Measurements from ENCODE around the gene MYO9B.

Gene MYO9B

DNA sequence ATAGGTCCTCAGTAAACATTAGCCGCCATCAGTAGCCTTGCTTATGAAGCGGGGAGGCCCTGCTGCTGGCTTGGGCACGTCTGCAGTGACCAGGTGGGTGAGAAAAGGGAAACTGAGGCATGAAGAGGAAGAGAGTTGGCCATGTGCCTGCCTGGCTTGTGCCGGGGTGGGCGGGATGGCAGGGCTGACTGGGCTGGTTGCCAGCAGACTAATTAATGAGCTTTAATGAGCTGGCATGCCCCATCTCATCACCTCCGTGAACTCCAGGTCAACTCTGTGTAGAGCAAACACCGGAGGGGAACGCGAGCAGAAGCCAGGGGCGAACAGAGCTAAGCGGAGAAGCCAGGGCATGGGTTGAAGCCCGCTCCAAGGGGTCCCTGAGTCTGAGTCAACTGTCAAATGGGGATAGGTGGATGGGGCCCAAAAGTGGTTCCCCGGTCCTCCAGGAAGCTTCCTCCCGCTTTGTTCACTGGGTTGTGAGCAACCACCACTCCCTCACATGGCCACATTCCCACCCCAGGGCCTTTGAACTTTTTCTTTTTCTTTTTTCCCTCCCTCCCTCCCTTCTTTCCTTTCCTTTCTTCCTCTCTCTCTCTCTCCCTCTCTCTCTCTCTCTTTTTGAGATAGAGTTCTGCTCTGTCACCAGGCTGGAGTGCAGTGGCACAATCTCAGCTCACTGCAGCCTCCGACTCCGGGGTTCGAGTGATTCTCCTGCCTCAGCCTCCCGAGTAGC, 161.4 kb downstream of the MYO9B start:
- no peak overlapping the region for H3K4me3 ChIP-seq (ENCODE audit: low read depth, low read length)

DNA sequence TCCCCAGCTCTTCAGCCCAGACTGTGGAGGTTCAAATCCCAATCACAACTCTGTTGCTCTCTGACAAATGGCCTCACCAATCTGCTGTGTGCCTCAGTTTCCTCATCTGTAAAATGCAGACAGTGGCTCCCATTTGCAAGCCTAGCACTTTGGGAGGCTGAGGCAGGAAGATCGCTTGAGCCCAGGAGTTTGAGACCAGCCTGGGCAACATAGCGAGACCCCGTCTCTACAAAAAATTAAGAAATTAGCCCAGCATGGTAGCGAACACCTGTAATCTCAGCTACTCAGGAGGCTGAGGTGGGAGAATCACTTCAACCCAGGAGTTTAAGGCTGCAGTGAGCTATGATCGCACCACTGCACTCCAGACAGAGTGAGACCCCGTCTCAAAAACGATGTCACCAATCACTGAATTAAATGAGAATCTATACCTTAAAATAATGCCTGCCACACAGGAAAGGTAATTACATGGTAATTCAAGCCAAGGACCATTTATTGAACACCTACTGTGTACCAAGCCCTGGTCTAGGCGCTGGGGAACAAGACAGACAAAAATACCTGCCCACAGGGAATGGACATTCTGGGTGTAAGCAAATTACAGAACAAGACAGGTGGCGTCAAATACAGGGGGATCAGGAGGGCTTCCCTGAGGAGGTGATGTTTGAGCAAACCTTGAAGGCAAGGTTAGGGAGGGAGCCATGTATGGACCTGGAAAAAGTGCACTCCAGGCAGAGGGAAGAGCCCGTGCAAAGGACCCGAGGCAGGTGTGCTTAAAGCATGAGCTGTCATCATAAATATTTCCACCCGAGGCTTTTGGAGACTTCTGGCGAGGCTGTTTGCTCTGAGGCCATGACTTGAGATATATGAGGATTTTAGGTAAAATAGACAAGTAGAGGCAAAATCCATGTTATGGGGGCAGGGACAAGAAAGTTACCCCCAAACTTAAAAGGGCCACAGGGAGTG, 162.4 kb downstream of the MYO9B start:
- no peak overlapping the region for H3K4me3 ChIP-seq (ENCODE audit: low read depth, low read length)

DNA sequence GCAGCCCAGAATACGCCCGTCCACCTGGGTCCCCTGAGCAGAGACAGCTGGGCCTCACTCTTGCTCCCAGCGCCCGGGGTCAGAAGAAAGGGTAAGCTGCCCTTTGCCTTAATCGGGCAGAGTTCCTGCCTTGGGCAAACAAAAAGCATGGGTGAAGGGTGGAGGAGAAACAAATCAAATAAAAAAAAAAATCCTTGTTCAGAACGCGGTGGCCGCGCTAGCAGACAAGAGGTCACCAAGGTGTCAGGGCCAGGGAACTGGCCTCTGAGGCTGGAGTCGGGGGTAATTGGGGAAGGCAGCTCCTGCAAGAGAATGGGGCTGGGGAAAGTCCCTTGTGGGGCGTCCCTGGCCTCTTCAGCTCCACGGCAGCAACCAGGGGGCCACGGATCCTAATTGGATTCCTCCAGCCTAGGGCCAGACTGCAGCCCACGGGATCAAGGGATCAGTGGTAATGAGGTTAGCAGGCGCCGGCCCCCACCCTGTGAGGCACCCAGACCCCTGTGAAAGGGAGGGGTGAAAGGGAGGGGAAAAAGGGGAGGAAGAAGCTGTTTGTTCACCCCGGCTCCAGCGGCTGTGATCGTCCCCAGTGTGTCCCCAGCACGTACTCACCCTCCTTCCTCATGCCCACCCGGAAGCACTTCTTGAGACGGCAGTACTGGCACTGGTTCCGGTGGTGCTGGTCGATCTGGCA, 164.6 kb downstream of the MYO9B start:
- H3K4me3 ChIP-seq (ENCODE audit: low read depth, low read length), result no peak overlapping the region

DNA sequence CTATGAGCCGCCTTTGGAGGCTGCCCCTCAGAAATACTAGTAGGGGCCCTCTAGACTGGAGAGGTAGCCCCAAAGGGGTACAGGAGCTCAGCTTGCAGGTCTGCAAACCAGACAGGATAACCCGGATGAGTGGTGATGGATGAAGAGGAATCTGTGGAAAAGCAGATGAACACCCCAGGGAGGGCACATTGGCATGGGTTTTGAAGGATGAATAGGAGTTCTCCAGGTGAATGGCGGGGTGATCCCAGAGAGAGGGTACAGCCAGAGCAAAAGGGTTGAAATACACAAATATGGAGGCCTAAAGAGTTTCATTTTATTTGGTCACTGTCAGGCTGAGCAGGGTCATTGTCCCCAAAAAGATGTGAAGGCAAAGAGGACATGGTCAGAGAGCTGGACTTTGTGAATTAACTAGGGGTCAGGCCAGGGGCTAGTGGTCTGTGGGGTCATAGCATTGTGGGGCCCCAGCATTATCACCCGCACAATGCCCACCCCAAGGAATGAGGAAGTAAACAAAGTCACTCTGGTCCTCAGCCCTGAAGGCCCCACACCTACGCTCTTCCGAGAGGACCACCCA, 165.3 kb downstream of the MYO9B start:
- no peak overlapping the region for H3K4me3 ChIP-seq (ENCODE audit: low read depth, low read length)

DNA sequence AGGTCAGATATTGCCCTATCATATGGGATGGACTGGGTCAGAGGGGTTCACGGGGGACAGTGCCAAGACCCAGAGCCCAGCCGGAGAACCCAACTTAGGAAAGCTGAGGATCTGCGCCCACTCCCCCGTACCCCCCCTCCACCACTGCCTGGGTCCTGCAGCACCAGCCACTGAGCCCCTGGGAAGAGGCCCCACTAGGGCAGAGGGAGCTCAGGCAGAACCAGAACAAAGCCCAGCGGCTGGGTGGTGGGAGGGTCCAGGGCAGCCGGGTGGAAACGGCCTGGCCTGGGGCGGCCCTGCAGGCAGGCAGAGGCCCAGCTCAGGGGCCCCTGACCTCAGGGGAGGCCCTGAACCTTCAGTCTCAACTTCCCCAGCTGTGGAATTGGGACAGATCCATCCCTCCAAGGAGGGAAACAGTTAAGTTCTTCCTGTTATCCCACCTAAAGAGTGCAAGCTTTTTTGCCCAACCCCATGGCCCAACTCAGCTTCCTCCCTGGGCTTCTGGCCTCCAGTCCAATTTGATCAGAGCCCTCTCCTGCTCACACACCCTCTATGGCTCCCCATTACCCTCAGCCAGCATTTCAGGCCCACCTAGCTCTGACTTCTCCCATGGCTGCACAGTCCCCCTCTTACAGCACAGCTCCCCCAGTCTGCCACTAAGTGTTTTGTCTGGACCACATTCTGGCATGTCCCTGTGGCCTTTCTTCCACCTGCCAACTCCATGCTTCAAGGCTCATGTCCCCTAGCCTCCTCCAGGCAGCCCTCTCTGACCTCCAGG, 167.0 kb downstream of the MYO9B start:
- no peak overlapping the region for H3K4me3 ChIP-seq (ENCODE audit: low read depth, low read length)

DNA sequence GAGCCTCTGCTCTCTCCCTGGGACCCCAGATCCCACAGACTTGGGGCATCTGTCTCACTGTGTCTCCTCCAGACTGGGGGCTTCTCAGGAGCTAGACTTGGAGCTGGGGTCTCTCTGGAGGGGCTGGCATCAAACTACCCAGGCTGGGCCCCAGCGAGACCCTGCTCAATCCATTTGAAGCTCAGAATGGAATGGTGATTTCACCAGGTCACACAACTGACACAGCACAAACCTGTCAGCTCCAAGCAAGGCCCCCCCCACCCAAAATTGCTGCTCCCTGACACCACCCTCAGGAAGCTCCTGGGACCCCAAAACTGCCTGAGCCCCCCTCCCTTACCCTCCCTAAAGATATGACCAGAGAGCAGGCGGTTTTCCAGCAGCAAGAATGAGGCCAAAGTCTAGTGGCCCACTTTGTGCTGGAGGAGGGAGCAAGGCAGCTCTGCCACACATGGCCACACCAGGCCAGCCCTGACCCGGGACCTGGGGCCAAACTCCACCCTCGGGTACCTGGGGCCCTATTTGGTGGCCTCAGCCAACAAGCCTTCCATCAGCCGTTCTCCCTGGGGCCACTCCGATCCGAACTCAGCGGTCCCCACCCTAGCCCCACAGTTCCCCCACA, 167.7 kb downstream of the MYO9B start:
- peak overlapping the region; percentile 87 for H3K4me3 ChIP-seq (ENCODE audit: low read depth, low read length)

DNA sequence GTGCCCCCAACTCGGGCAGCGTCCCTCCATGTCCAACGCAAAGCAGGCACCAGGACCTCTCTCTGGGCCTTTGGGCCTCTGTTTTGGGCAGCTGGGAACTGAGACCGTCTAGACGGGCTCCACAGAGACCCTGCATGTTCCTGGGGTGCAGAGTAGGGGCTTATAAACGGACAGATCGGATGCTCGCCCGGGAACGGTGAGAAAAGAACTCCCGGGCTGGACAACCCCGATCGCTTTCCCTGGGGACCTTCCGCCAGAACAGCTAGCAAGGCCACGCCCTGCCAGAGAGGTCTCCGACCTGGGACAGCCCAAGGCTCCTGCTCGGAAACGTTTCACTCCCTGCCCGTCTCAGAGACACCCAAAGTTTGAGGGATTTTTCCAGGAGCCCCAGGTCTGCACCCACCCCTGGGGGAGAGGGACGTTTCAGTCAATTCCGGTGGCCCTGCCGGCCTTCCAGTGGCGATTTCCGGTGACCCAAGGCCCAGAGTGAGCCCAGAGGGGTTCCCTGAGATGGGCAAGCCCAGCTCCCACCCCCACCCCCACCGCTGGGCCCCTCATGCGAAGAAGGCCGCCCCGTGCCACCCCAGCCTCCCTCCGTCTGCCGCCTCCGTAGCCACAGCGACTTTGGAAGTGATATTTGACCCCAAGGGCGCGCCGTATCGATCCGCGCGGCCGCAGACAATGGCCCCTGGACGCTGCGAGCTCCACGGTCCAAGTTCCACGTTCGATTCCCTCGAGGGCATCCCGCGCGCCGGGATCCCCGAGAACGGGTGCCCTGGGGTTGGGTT, 168.4 kb downstream of the MYO9B start:
- peak overlapping the region; percentile 87 for H3K4me3 ChIP-seq (ENCODE audit: low read depth, low read length)

DNA sequence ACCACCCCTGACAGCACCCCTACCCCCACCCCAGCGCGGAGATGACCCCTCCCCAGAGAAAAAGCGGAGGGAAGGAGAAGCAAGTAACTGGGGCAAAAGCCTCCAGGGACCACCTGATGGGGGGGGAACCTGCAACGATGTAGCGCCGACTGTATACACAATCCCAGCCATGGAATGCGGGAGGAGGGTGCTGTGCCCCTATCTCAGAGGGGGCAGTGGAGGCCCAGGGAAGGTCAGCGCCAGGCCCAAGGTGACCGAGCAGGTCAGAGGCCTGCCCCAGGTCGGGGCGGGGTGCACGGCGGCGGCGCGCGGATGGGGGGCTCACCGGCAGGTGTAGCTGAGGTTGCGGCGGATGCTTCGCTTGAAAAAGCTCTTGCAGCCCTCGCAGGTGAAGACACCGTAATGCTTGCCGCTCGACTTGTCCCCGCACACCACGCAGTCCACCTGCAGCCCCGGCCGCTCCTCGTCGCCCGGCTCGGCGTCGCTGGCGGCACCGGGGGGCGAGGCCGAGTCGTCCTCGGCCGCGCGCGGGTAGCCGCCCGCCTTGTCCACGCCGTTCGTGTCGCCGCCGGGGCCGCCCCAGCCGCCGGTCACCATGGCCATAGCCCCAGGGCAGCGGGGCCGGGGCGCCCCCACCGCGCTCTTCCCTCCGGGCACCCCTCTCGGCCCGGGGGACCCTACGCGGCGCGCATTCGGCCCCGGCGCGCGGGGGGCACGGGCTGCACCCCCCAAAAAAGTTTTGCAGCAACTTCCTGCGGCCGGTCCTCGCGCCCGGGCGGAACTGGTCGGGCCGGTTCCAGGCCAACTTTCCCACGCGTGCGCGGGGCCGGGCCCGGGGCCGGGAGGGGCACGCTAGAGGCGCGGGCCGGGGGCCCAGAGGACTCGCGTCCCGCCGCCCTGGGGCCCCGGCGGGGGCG, 169.3 kb downstream of the MYO9B start:
- peak overlapping the region; percentile 87 for H3K4me3 ChIP-seq (ENCODE audit: low read depth, low read length)

DNA sequence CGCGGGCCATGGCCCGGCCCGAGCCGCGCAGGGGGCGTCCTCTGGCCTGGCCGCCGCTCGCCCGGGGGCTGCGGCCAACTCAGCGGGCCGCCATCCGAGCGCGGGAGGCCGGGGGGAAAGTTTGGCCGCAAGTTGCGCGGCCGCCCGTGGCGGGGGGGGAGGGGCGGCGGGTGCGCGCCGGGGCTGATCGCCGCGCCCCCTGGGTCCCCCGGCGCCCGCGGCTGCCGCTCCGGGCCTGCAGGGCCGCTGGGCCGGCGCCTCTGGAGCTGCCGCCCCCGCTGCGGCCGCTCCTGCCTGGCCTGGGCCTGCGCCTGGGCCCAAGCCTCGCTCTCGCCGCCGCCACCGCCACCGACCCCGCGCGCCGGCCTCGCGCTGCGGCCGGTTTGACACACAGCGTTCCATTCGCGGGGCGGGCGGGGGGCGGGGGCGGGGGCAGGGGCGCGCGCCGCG, 170.0 kb downstream of the MYO9B start, which contains the start of gene NR2F6:
Gene NR2F6 (minus strand): TSS at position 385 of the 450 bp plus-strand sequence. CDS start 699 bp downstream, outside the sequence.
- peak within 1 kb of the TSS; percentile 87 for H3K4me3 ChIP-seq (ENCODE audit: low read depth, low read length)

DNA sequence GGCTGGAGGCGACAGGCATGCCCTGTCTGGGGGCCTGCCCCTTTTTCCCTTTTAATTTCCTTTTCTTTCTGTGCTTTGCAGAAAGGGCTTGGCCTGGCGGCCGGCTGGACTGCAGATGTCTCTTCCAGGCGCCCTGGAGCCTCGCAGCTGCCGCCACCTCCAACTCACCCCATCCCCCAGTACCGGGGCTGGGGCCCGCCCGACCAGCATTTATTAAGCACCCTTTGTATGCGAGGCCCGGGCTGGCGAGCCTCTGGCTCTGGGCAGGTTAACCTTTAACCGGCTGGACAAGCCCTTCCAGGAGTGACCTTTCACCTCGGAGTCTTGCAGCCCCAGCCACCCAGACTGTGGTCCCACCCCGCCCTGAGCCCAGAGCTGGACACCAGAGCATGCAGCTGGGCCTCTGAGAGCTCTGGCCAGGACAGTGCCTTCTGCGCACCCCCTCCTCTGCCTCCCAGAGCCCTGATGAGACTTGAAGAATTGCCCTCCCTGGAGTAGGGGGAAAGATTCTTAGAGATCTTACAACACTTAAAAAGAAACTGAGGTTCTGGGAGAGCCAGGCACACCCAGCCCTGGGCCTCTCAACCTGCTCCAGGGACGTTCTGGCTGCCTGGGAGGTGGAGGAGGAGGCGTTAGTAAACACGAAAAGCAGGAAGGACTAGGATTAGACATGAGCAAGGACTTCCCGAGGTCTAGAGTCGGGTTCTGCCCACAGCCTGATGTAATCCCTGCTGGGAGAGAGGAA, 171.3 kb downstream of the MYO9B start:
- H3K4me3 ChIP-seq (ENCODE audit: low read depth, low read length), result peak overlapping the region; percentile 13

DNA sequence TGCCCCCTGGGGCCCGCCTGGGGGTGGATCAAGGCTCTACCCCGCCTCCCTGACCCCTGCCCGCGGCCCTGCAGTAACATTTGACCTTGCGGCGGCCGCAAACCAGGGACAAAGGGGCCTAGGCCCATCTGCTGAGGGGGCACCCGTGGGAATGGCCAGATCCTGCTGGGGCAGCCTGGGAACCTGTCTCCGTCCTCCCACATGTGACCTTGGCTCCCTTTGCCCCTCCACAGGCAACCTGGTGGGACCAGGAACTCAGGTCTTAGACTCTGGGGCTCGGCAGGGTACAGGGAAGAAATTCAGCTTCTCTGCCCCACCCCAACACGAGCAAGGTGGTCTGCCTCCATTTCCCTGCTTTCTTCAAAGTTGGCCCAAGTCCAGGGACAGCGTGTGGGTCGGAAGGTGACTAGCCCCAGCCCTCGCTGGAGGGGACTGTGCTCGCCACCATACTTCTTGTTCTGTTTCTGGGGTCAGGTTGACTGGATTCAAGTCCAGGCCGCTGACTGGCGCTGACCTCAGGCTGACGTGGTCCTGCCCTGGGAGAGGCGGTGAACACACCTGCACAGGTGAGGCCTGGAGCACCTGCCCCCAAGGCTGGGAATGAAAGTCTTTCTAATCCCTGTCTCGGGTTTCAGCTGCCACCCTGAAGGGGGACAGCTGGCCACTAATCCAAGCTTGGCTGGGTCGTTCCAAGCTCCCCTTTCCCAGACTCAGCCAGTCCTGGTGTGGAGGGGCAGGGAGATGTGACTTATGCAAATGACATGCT, 172.6 kb downstream of the MYO9B start:
- no peak overlapping the region for H3K4me3 ChIP-seq (ENCODE audit: low read depth, low read length)

DNA sequence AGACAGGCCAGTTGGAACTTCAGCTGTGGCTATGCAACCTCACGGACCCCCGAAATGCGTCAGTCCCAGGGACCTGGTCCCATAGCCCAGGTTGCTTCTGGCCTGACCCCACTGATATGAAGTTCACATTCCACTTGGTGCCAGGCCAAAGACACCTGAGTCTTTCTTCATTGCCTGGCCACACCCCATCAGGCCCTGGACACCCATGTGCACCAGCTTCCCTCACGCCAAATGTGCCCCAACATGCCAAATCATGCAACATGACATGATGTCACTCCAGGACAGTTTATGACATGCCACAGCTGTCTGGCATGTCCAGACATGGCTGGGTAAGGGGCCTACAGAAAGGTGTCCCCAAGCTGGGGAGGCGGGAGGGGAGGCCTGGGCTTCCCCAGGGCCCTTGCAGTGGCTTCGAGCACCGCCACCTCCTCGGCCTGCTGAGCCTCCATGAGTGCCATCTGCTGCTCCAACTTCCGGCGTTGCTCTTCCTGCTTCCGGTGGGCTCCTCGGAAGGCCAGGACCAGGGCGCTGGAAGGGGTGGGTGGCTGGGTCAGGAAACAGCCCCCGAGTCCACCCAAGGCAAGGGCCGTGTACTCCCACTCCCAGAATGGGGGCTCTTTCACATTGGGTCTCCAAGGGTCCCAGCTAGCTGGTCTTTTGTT, 174.4 kb downstream of the MYO9B start:
- H3K4me3 ChIP-seq (ENCODE audit: low read depth, low read length), result no peak overlapping the region

DNA sequence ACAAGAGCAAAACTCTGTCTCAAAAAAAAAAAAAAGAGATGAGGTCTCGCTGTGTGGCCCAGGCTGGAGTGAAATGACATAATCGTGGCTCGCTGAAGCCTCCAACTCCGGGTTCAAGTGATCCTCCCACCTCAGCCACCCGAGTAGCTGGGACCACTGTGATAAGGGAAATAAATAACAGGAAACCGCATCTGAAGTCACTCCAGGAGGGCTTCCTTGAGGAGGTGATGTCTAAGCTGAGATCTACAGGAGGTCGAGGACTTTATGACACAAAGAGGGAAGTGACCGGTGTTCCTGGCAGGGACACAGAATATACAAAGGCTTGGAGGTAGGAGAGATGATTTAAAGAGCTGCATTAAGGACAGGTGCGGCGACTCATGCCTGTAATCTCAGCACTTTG, 179.1 kb downstream of the MYO9B start:
- no peak overlapping the region for H3K4me3 ChIP-seq (ENCODE audit: low read depth, low read length)

DNA sequence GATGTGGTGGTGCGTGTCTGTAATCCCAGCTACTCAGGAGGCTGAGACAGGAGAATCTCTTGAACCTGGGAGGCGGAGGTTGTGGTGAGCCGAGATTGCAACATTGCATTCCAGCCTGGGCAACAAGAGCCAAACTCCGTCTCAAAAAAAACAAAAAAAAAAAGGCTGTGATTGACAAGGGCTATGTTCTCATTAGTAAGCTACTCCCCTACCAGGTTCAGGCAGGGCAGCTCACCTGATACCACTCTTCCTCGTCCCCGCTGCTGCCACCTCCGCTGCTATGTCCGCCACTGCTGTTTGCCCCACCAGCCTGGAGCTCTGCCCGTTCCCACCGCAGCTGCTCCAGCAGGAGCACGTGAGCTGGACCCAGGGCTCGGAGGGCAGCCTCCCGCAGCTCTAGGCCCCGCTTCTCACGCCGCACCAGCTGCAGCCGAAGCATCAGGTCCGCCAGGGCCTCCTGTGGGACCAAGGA, 179.6 kb downstream of the MYO9B start:
- no peak overlapping the region for H3K4me3 ChIP-seq (ENCODE audit: low read depth, low read length)

DNA sequence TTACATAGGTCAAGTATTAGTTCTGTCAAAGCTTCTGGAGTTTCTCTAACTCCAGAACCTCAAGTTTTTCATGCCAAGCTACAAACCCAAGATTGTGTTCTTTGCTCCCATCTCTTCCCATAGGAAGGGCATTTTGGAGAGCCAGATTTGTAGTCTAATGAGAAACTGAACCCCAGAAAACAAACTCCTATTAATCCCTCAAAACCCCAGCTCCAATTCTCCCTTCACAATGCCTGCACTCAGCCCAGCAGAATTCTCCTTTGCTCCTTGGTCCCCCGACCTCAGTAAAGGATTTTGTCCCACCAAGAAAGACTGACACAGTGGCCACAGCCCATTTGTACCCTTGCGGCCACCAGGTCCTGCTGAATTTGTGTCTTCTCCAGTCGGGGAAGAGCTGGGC, 180.6 kb downstream of the MYO9B start:
- H3K4me3 ChIP-seq (ENCODE audit: low read depth, low read length), result no peak overlapping the region
